WTC11 (cell line): ENCODE results near the gene LRMDA. TPM values are rescaled to one million over a fixed set of nuclear protein-coding genes. Genes with fewer than 3 reads are reported as not detected.

Experiments
- ATAC-seq: fragments of 200-7000 bp; cut with Tn5 transposase; 2 replicates; pipeline ENCODE4 v1.10.0; 2021; ENCODE audit warnings: mild to moderate bottlenecking, moderate library complexity
- CTCF ChIA-PET: fragments of 300-600 bp; sonication (Branson Sonifier 250); formaldehyde crosslinking; loops from one replicate; lab custom pipeline; 2021; ENCODE audit warnings: antibody characterized with exemption; lab: Charles Lee
- POLR2A ChIA-PET: fragments of 350-600 bp; sonication (Branson Sonifier 250); formaldehyde crosslinking; loops from one replicate; lab custom pipeline; 2021; ENCODE audit warnings: antibody characterized with exemption; lab: Charles Lee
- DNase-seq: peaks from one replicate; pipeline ENCODE4 v3.0.0; 2021; ENCODE audit warnings: low spot score
- H3K27ac Mint-ChIP-seq: 2 replicates; pipeline ENCODE4 v1.8.0; 2021; ENCODE audit warnings: mixed read lengths
- H3K27me3 Mint-ChIP-seq: 2 replicates; pipeline ENCODE4 v1.8.0; 2021; ENCODE audit warnings: low read depth, mild to moderate bottlenecking, moderate library complexity, mixed read lengths
- H3K36me3 Mint-ChIP-seq: 2 replicates; pipeline ENCODE4 v1.8.0; 2021; ENCODE audit warnings: mixed read lengths
- H3K4me1 Mint-ChIP-seq: 2 replicates; pipeline ENCODE4 v1.8.0; 2022; ENCODE audit warnings: mixed read lengths
- H3K4me3 Mint-ChIP-seq: 2 replicates; pipeline ENCODE4 v1.8.0; 2021; ENCODE audit warnings: mild to moderate bottlenecking, moderate library complexity, mixed read lengths
- H3K9me3 Mint-ChIP-seq: 2 replicates; pipeline ENCODE4 v1.8.0; 2021; ENCODE audit warnings: mixed read lengths
- AR ChIP-seq: fragments of 250-450 bp; sonication (Bioruptor Pico); IDR thresholded peaks from 2 replicates; pipeline ENCODE4 v1.9.0; 2021; ENCODE audit warnings: mild to moderate bottlenecking
- ATF6 ChIP-seq: sonication (generic); formaldehyde crosslinking; IDR thresholded peaks from 2 replicates; pipeline ENCODE4 v1.8.1; 2023; ENCODE audit warnings: mild to moderate bottlenecking, missing genetic modification reagents
- CREB1 ChIP-seq: sonication (generic); formaldehyde crosslinking; IDR thresholded peaks from 2 replicates; pipeline ENCODE4 v1.8.0; 2023; ENCODE audit warnings: mild to moderate bottlenecking, missing genetic modification reagents
- CREM ChIP-seq: sonication (generic); formaldehyde crosslinking; IDR thresholded peaks from 2 replicates; pipeline ENCODE4 v1.8.1; 2022; ENCODE audit warnings: mild to moderate bottlenecking, missing genetic modification reagents, moderate library complexity
- E2F1 ChIP-seq: sonication (generic); formaldehyde crosslinking; IDR thresholded peaks from 2 replicates; pipeline ENCODE4 v1.8.0; 2022; ENCODE audit warnings: mild to moderate bottlenecking, missing genetic modification reagents
- E2F4 ChIP-seq: sonication (generic); formaldehyde crosslinking; IDR thresholded peaks from 2 replicates; pipeline ENCODE4 v1.8.1; 2022; ENCODE audit warnings: low read depth, mild to moderate bottlenecking, moderate library complexity, missing genetic modification reagents, borderline replicate concordance
- E2F5 ChIP-seq: sonication (generic); formaldehyde crosslinking; IDR thresholded peaks from 2 replicates; pipeline ENCODE4 v1.8.1; 2022; ENCODE audit warnings: mild to moderate bottlenecking, moderate library complexity, missing genetic modification reagents
- ELF4 ChIP-seq: sonication (generic); formaldehyde crosslinking; IDR thresholded peaks from 2 replicates; pipeline ENCODE4 v1.8.1; 2022; ENCODE audit warnings: low read depth, mild to moderate bottlenecking, moderate library complexity, missing genetic modification reagents
- FOXJ3 ChIP-seq: sonication (generic); formaldehyde crosslinking; IDR thresholded peaks from 2 replicates; pipeline ENCODE4 v1.9.0; 2021; ENCODE audit warnings: missing genetic modification reagents, mild to moderate bottlenecking, borderline replicate concordance
- FOXK1 ChIP-seq: sonication (generic); formaldehyde crosslinking; IDR thresholded peaks from 2 replicates; pipeline ENCODE4 v1.8.0; 2022; ENCODE audit warnings: mild to moderate bottlenecking, moderate library complexity, missing genetic modification reagents
- HMGA2 ChIP-seq: fragments of 250-450 bp; sonication (Bioruptor Pico); IDR thresholded peaks from 2 replicates; pipeline ENCODE4 v1.4.0; 2021; ENCODE audit warnings: mild to moderate bottlenecking, moderate library complexity
- JUN ChIP-seq: sonication (generic); formaldehyde crosslinking; IDR thresholded peaks from 2 replicates; pipeline ENCODE4 v1.8.0; 2023; ENCODE audit warnings: mild to moderate bottlenecking, missing genetic modification reagents
- MAX ChIP-seq: sonication (generic); formaldehyde crosslinking; IDR thresholded peaks from 2 replicates; pipeline ENCODE4 v1.8.0; 2022; ENCODE audit warnings: mild to moderate bottlenecking, missing genetic modification reagents
- MLX ChIP-seq: sonication (generic); formaldehyde crosslinking; IDR thresholded peaks from 2 replicates; pipeline ENCODE4 v1.8.1; 2023; ENCODE audit warnings: mild to moderate bottlenecking, missing genetic modification reagents, moderate library complexity
- NR1H2 ChIP-seq: sonication (generic); formaldehyde crosslinking; IDR thresholded peaks from 2 replicates; pipeline ENCODE4 v1.9.0; 2021; ENCODE audit warnings: mild to moderate bottlenecking, moderate library complexity, missing genetic modification reagents
- PRRX2 ChIP-seq: fragments of 250-450 bp; sonication (Bioruptor Pico); IDR thresholded peaks from 2 replicates; pipeline ENCODE4 v1.8.0; 2021; ENCODE audit warnings: mild to moderate bottlenecking
- SP1 ChIP-seq: sonication (generic); formaldehyde crosslinking; conservative IDR thresholded peaks from 2 replicates; pipeline ENCODE4 v1.8.1; 2022; ENCODE audit warnings: missing genetic modification reagents
- STAT6 ChIP-seq: sonication (generic); formaldehyde crosslinking; conservative IDR thresholded peaks from 2 replicates; pipeline ENCODE4 v1.8.1; 2023; ENCODE audit warnings: mild to moderate bottlenecking, low read depth, missing genetic modification reagents, moderate library complexity
- TEAD1 ChIP-seq: sonication (generic); formaldehyde crosslinking; IDR thresholded peaks from 2 replicates; pipeline ENCODE4 v1.8.0; 2022; ENCODE audit warnings: mild to moderate bottlenecking, missing genetic modification reagents
- TEAD4 ChIP-seq: sonication (generic); formaldehyde crosslinking; IDR thresholded peaks from 2 replicates; pipeline ENCODE4 v1.8.0; 2022; ENCODE audit warnings: mild to moderate bottlenecking, missing genetic modification reagents
- TP53 ChIP-seq: sonication (generic); formaldehyde crosslinking; IDR thresholded peaks from 2 replicates; pipeline ENCODE4 v1.8.1; 2023; ENCODE audit warnings: mild to moderate bottlenecking, missing genetic modification reagents
- USF2 ChIP-seq: sonication (generic); formaldehyde crosslinking; IDR thresholded peaks from 2 replicates; pipeline ENCODE4 v1.8.1; 2023; ENCODE audit warnings: mild to moderate bottlenecking, missing genetic modification reagents, moderate library complexity
- ZBTB43 ChIP-seq: sonication (generic); formaldehyde crosslinking; IDR thresholded peaks from 2 replicates; pipeline ENCODE4 v1.8.1; 2023; ENCODE audit warnings: mild to moderate bottlenecking, missing genetic modification reagents
- ZNF317 ChIP-seq: sonication (generic); formaldehyde crosslinking; IDR thresholded peaks from 2 replicates; pipeline ENCODE4 v1.8.1; 2023; ENCODE audit warnings: low read depth, mild to moderate bottlenecking, moderate library complexity, missing genetic modification reagents, borderline replicate concordance
- total RNA-seq: library from RNA; stranded (reverse); gene quantifications from 3 replicates; pipeline ENCODE4 v1.2.3, GENCODE V29; 2021

LRMDA gene
- total RNA-seq, 1 experiment from 2014 or later, result 0.92 TPM

- Mint-ChIP-seq H3K4me1 (peaks cover 60% of the 10 kb centered on the region), H3K9me3 (peaks cover 13% of the 10 kb centered on the region), H3K4me3 (no peak overlapping the region; the same call in 1 of the 2 replicates), H3K27me3 (peaks cover 18% of the 10 kb centered on the region), H3K36me3 (0 out of 2 replicates have a peak, but pooled peaks cover 2% of the 10 kb centered on the region), H3K27ac (peak overlapping the region; percentile 89)
- ATAC-seq, result peak; percentile 88
- peak; percentile 82 for DNase-seq
- ChIA-PET CTCF (interaction anchor here (2.0 to 2.3 kb wide), 2 partner anchors 47 to 221 kb away, joined by 8 to 11 read pairs; no protein-coding TSS in a partner anchor), POLR2A (no interaction called here)
- no peak for TF ChIP-seq E2F1 (CRISPR knock-in tag)
- peak; percentile 6; the same call in 1 of the 2 replicates for TF ChIP-seq USF2 (CRISPR knock-in tag)
- no peak for TF ChIP-seq E2F4 (CRISPR knock-in tag)
- no peak for TF ChIP-seq JUN (CRISPR knock-in tag)
- peak; percentile 27; the same call in 1 of the 2 replicates for TF ChIP-seq TEAD1 (CRISPR knock-in tag)
- TF ChIP-seq ELF4 (CRISPR knock-in tag), result no peak
- TF ChIP-seq MLX (CRISPR knock-in tag), result no peak
- TF ChIP-seq AR (CRISPR knock-in tag), result no peak
- TF ChIP-seq STAT6, result no peak
- TF ChIP-seq FOXJ3 (CRISPR knock-in tag), result no peak
- no peak for TF ChIP-seq TP53 (CRISPR knock-in tag)
- TF ChIP-seq FOXK1 (CRISPR knock-in tag), result peak; percentile 53; the same call in 1 of the 2 replicates
- no peak for TF ChIP-seq ZNF317
- TF ChIP-seq ZBTB43 (CRISPR knock-in tag), result peak; percentile 51; the same call in 1 of the 2 replicates
- no peak for TF ChIP-seq NR1H2 (CRISPR knock-in tag)
- TF ChIP-seq ATF6 (CRISPR knock-in tag), result no peak
- TF ChIP-seq CREM (CRISPR knock-in tag), result no peak
- no peak for TF ChIP-seq E2F5 (CRISPR knock-in tag)
- no peak for TF ChIP-seq HMGA2 (CRISPR knock-in tag)
- TF ChIP-seq CREB1 (CRISPR knock-in tag), result no peak
- TF ChIP-seq PRRX2, result 0 out of 2 replicates have a peak, but pooled peaks have one; percentile 9
- TF ChIP-seq MAX (CRISPR knock-in tag), result no peak
- peak; percentile 52; the same call in 1 of the 2 replicates for TF ChIP-seq SP1 (CRISPR knock-in tag)
- TF ChIP-seq TEAD4 (CRISPR knock-in tag), result no peak
These were observed 651.5 kb downstream of the LRMDA start for GRCh38 chr10:76082956-76083355.
